ENCODE measurements around the gene CUBN.

DNA sequence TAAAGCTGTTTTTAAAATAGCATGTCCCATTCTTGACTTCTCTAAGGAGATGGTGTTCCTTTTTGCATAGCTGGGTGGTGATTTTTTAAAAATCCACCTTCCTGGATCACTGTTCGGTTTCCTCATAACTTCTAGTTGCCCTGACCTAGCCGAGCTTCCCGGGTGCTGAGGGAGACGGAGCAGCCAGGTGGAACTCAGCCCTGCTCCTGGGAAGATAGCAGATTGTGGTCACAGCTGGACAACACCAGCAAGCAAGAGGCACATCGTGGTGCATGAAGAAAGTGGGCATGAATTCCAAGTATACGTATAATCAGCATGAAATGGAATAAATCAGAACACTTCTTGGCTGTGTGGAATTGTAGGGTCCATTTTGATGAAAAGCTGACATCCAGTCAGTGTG lies 238.9 kb downstream of the CUBN start:
- TF ChIP-seq JDP2 (CRISPR knock-in tag; IDR thresholded peaks at IDR 0.05; ENCODE audit: borderline replicate concordance) (no peak), ZBTB7A (CRISPR knock-in tag; IDR thresholded peaks at IDR 0.05) (no peak), SMAD9 (CRISPR knock-in tag; IDR thresholded peaks at IDR 0.05) (no peak), TCF7 (IDR thresholded peaks at IDR 0.05; ENCODE audit: low read depth) (no peak), ZNF792 (CRISPR knock-in tag; IDR thresholded peaks at IDR 0.05) (no peak), ZNF75D (CRISPR knock-in tag; IDR thresholded peaks at IDR 0.05; ENCODE audit: borderline replicate concordance) (no peak)
- TF ChIP-seq, protein P1, sequence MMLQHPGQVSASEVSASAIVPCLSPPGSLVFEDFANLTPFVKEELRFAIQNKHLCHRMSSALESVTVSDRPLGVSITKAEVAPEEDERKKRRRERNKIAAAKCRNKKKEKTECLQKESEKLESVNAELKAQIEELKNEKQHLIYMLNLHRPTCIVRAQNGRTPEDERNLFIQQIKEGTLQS (CRISPR knock-in tag; IDR thresholded peaks at IDR 0.05) = no peak
